Measurements from ENCODE around the gene SLC3A2.
"Not testable (repeated sequence)": the region's sequence is repeated elsewhere in the genome, so short reads cannot be mapped to it uniquely, and the experiment has no call there.

SLC3A2 gene

DNA sequence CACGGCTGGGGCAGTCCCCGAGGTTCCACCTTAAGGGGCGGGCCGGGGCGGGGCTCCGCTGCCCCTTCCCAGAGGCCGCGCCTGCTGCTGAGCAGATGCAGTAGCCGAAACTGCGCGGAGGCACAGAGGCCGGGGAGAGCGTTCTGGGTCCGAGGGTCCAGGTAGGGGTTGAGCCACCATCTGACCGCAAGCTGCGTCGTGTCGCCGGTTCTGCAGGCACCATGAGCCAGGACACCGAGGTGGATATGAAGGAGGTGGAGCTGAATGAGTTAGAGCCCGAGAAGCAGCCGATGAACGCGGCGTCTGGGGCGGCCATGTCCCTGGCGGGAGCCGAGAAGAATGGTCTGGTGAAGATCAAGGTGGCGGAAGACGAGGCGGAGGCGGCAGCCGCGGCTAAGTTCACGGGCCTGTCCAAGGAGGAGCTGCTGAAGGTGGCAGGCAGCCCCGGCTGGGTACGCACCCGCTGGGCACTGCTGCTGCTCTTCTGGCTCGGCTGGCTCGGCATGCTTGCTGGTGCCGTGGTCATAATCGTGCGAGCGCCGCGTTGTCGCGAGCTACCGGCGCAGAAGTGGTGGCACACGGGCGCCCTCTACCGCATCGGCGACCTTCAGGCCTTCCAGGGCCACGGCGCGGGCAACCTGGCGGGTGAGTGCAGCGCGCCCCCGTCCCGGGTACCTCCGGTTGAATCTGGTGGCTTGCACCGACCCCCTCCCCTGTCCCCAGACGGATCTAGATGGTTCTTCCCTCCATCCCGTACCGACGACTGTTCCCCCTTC is at the start of gene SLC3A2:
SLC3A2 (plus strand) TSS at position 94 of the 776 bp plus-strand sequence; CDS start at position 222, 128 bp downstream.
- DNase-seq: peak; percentile 90

GRCh38 chr11:62830904-62831519 is 49.7 kb upstream of the SLC3A2 start:
- DNase-seq: no peak

- DNase-seq: peak; percentile 95
These were observed 49.0 kb upstream of the SLC3A2 start, which contains the start of gene STX5 for GRCh38 chr11:62831520-62832335. STX5 (minus strand) TSS chr11:62832051; CDS start chr11:62831243, 808 bp downstream.

- DNase-seq: no peak
These were observed 48.1 kb upstream of the SLC3A2 start, which contains the start of gene TEX54 for GRCh38 chr11:62832336-62833234. TEX54 (minus strand) TSS chr11:62832841.

- no peak for DNase-seq
These were observed 45.4 kb upstream of the SLC3A2 start for GRCh38 chr11:62835336-62835735.

DNA sequence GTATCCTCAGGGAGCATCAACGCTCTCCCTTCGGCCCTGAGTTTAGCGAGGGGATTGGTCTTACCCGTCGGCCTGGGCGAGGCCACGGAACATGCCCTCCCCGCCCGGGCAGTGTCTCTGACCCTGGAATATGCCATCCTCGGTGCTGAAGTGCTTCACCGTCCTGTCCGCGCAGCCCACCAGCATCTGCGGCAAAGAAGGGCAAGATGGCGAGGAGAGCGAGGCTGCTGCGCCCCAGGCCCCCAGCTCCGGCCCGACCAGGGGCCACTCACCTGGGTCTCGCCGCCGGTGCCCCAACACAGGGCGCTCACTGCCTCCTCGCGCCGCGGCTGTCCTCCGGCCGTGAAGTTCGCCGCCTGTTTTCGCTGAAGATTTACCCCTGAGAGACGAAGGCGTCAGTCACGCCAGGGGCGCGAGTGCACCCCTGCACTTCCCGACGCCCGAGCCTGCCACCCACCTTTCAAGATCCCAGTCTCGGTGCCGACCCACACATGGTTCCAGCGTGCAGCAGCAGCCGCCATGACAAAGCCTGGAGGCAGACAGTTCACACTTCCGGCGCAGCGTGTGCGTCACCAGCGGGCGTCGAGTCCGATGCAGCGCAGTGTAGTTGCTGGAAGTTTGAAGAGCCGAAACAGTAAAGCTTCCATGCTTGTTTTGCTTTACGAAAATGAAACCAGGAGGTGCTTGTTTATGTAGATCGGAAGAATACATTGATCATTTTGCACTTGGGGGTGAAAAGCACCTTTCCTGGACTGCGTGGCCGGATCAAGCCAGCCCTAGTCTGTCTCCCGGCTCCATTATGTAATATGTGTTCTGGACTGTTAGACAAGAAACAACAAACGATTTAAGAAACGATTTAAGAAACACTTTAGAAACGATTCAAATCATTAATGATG is 41.4 kb upstream of the SLC3A2 start, which contains the start of gene WDR74:
WDR74 (minus strand) TSS at position 541 of the 896 bp plus-strand sequence; CDS start at position 521, 20 bp downstream.
- peak; percentile 81 for DNase-seq

DNA sequence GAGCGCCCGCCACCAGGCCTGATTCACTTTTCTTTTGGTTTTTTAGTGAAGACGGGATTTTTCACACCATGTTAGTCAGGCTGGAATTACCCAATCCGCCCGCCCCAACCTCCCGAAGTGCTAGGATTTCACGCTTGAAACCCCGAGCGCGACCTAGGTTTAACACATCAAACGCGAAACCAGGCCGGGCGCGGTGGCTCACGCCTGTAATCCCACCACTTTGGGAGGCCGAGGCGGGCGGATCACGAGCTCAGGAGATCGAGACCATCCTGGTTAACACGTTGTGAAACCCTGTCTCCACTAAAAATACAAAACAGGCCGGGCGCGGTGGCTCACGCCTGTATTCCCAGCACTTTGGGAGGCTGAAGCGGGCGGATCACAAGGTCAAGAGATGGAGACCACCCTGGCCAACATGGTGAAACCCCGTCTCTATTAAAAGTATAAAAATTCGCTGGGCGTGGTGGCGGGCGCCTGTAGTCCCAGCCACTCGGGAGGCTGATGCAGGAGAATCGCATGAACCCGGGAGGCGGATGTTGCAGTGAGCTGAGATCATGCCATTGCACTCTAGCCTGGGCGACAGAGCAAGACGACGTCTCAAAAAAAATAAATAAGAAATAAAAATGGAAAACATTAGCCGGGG is 39.9 kb upstream of the SLC3A2 start:
- peak; percentile 65 for DNase-seq

DNA sequence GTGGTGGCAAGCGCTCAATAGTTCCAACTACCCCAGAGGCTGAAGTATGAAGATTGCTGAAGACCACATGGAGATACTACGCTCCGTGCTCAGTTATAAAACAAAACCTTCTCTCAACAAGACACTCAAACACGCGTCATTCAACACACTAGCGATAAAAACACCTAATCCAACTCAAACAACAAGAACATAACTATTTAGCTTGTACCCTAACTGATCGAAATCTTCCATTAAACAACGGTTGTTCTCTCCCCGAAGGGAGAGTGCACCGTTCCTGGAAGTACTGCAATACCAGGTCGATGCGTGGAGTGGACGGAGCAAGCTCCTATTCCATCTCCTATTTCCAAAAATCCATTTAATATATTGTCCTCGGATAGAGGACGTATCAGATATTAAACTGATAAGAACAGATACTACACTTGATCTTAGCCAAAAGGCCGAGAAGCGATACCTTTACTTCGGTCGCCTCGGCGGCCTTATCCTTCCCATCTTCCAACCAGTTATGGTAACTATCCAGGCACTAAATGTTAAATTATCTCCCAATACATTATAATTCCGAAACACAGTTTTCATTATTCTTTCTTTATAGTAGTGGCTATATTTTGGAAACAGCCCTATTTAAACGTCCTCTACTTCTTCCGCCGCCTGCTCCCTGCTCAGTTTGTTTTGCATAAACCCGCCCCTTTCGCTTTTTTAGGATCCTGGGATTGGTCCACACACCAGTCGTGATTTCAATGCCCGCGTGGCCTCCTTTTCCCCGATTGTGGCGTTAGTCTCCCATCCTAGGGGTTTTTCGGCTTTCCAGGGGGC is 39.1 kb upstream of the SLC3A2 start:
- peak; percentile 95 for DNase-seq

DNA sequence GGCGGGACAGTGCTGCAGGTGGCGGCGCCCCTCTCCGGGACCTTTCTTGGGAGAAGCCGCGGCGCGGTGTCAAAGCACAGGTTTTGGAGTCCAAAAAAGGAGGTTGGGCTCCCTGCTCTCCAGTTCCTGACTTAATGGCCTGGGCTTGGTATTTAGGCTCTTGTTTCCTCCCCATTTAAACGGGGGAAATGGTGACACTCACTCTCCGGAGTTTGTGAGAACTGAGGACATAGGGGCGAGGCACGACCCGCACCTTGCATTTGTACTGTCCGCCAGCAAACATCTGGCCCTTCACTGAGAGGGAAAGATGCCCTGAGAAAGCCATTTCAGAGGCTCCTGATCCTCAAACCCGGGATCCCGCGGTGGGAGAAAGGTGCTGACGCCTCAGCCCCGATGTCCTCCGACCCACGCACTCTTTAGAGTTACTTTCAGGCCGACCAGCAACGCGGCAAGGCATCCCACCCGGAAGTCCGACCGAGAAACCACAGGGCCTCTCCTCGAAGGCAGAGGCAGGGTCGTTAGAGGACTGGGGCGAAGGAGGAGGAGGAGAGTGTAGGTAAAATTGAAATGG is 38.4 kb upstream of the SLC3A2 start:
- no peak for DNase-seq

- DNase-seq: not testable (repeated sequence)
These were observed 37.8 kb upstream of the SLC3A2 start for GRCh38 chr11:62842891-62843290.

DNA sequence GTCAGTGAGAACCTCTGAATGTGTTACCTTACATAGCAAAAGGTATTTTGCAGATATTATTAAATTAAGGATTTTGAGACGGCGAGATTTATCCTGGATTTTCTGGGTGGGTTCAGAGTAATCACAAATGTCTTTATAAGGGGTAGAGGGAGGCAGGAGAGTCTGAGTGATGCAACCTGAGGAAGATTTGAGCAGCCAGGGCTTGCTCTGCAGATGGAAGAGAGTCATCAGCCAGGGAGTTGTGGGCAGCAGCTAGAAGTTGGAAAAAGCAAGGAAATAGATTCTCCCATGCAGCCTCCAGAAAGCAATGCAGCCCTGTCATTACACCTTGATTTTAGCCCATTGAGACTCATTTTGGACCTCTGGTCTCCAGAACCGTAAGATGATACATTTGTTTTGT is 37.2 kb upstream of the SLC3A2 start:
- no peak for DNase-seq

DNA sequence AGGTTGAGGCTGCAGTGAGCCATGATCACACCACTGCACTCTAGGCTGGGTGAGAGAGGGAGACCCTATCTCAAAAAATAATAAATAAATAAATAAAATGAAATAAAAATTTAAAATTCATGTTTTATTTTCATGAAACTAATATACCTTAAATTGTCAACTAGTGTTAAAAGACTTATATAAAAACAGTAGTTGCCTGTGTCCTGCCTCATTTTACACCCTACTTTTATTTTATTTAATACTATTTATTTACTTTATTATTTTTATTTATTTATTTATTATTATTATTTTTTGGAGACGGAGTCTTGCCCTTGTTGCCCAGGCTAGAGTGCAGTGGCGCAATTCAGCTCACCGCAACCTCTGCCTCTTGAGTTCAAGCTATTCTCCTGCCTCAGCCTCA is 36.5 kb upstream of the SLC3A2 start:
- no peak for DNase-seq

DNA sequence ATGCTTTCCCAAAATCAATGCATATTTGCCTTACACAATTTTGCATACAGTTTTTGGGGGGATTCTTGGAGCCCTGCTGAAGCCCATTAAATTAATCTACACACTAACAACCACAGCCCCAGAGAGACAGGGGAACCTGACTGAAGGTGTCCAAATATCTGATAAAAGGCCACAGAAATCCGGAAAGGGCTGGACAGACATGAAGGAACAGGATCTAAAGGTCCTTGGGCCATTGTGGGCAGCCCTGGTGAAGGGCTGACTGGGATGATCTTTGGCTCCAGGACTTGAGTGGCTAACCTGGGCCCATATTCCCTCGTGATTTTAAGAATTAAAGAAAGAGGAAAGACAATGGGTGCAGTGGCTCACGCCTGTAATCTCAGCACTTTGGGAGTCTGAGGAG is 34.5 kb upstream of the SLC3A2 start:
- DNase-seq: no peak

DNA sequence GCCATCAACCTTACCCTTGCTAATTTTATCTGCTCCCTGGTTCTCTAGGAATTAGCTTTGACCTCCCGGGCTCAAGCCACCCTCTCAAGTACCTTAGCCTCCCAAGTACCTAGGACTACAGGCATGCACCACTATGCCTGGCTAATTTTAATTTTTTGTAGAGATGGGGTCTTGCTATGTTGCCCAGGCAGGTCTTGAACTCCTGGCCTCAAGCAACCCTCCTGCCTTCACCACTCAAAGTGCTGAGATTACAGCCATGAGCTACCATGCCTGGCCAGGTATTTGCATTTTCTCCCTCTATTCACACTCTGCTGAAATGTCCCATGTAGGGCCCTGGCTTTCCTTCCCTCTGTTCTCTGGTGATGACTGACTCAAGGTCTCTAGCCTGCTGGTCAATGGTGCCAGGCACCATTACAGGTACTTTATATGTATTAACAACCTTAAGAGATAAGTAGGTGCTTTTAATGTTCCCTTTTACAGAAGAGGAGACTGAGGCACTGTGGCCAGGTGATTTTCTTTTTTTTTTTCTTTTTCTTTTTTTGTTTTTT is 32.9 kb upstream of the SLC3A2 start:
- DNase-seq: no peak

- DNase-seq: no peak
These were observed 29.5 kb upstream of the SLC3A2 start for GRCh38 chr11:62850911-62851806.

- DNase-seq: no peak
These were observed 28.7 kb upstream of the SLC3A2 start for GRCh38 chr11:62851807-62852522.

- no peak for DNase-seq
These were observed 28.0 kb upstream of the SLC3A2 start for GRCh38 chr11:62852523-62853188.
